ENCODE results near the gene PDGFA. TPM values are rescaled to one million over a fixed set of nuclear protein-coding genes. Genes with fewer than 3 reads are reported as not detected.

The PDGFA gene
- total RNA-seq, 4 donors from 2014 or later = 20.9 to 35.1 (median 33.6) TPM

- Histone ChIP-seq H3K27me3 (no peaks in the 10 kb centered on the region), H3K9me3 (no peaks in the 10 kb centered on the region), H3K4me1 (no peaks in the 10 kb centered on the region), H3K4me3 (no peak overlapping the region), H3K36me3 (no peaks in the 10 kb centered on the region), H3K27ac (no peak overlapping the region)
- intact Hi-C loops (cut with DNase I; ENCODE audit: low total_unique reads) = no loop called here
- TF ChIP-seq POLR2A (IDR thresholded peaks at IDR 0.05) = no peak
- TF ChIP-seq, protein P1, sequence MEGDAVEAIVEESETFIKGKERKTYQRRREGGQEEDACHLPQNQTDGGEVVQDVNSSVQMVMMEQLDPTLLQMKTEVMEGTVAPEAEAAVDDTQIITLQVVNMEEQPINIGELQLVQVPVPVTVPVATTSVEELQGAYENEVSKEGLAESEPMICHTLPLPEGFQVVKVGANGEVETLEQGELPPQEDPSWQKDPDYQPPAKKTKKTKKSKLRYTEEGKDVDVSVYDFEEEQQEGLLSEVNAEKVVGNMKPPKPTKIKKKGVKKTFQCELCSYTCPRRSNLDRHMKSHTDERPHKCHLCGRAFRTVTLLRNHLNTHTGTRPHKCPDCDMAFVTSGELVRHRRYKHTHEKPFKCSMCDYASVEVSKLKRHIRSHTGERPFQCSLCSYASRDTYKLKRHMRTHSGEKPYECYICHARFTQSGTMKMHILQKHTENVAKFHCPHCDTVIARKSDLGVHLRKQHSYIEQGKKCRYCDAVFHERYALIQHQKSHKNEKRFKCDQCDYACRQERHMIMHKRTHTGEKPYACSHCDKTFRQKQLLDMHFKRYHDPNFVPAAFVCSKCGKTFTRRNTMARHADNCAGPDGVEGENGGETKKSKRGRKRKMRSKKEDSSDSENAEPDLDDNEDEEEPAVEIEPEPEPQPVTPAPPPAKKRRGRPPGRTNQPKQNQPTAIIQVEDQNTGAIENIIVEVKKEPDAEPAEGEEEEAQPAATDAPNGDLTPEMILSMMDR (IDR thresholded peaks at IDR 0.05) = no peak
- DNase-seq = no peak
Measured at GRCh38 chr7:497346-497745, 22.3 kb downstream of the PDGFA start.

DNA sequence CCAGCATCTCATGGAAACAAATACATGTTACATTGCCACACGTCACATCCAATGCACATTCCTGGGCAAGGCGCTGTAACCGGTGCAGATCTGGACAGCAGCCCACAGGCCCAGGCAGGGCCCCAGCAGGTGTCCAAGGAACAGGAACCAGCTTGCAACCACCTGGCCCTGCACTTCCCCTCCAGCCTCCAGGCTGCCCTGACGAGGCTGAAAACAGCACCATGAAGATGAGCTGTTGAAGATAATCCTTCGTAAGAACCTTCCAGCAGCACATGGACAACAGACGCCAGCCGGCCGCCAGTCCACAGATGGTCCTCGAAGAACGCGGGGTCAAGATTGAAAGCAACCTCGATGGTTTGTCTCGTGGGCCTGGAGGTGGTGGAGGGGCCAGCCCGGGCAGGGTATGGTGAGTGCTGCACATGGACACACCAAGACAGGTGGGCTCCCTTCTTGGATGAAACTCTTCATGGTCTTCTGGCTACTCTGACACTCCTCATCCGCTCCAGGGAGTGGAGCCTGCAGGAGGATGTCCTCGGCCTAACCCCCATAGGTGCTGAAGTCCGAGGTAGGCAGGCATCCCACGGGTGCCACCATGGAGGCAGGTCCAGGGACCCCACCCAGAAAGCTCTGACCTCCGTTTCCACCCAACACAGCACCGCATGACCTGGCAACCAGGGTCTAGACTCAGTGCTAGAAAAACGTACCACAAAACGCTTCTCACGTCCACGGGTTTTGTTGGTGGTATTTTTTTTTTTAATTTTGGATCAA, 22.9 kb downstream of the PDGFA start:
- no peak for TF ChIP-seq POLR2A (IDR thresholded peaks at IDR 0.05)
- TF ChIP-seq, protein P1 (IDR thresholded peaks at IDR 0.05) = no peak
- DNase-seq = no peak
- Histone ChIP-seq H3K4me1 (no peaks in the 10 kb centered on the region), H3K27me3 (no peaks in the 10 kb centered on the region), H3K36me3 (no peaks in the 10 kb centered on the region), H3K9me3 (no peaks in the 10 kb centered on the region), H3K27ac (no peak overlapping the region), H3K4me3 (no peak overlapping the region)
- intact Hi-C loops (cut with DNase I; ENCODE audit: low total_unique reads) = no loop called here

DNA sequence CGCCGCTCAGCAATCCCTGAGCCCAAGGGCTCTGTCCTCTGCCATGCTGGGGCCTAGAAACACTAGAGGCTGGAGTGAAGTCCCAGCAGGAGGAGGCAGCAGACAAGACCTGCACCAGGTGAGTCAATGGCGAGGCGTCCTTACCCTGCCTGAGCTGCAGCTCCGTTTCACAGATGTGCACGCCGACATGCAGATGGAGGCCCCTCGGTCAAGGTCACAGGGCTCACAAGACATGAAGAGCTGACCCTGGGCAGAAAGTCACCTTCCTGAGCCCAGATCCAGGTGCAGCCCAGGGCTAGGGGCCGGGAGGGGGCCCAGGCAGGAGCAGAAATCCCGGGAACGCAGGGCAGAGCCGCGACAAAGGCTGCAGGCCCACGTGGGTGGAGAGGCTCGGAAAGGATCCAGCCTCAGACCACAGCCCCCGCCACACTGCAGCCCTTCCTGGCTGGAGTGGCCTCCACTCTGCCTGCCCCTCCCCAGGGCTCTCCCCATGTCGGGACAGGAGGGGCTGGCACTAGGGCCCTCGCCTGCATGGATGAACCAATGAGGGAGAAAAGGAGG, 23.8 kb downstream of the PDGFA start:
- no peak overlapping the region for H3K4me3 ChIP-seq
- DNase-seq = no peak
- no peaks in the 10 kb centered on the region for H3K27me3 ChIP-seq
- intact Hi-C loops (cut with DNase I; ENCODE audit: low total_unique reads) = no loop called here
- no peaks in the 10 kb centered on the region for H3K36me3 ChIP-seq
- H3K4me1 ChIP-seq = no peaks in the 10 kb centered on the region
- no peak for TF ChIP-seq POLR2A (IDR thresholded peaks at IDR 0.05)
- TF ChIP-seq, protein P1 (IDR thresholded peaks at IDR 0.05) = no peak
- no peaks in the 10 kb centered on the region for H3K9me3 ChIP-seq
- no peak overlapping the region for H3K27ac ChIP-seq

GRCh38 chr7:495326-495725, 24.3 kb downstream of the PDGFA start:
- TF ChIP-seq, protein P1 (IDR thresholded peaks at IDR 0.05) = no peak
- TF ChIP-seq POLR2A (IDR thresholded peaks at IDR 0.05) = no peak
- H3K36me3 ChIP-seq = no peaks in the 10 kb centered on the region
- H3K27me3 ChIP-seq = no peaks in the 10 kb centered on the region
- DNase-seq = no peak
- no peak overlapping the region for H3K27ac ChIP-seq
- no peaks in the 10 kb centered on the region for H3K4me1 ChIP-seq
- intact Hi-C loops (cut with DNase I; ENCODE audit: low total_unique reads) = no loop called here
- no peaks in the 10 kb centered on the region for H3K9me3 ChIP-seq
- no peak overlapping the region for H3K4me3 ChIP-seq

DNA sequence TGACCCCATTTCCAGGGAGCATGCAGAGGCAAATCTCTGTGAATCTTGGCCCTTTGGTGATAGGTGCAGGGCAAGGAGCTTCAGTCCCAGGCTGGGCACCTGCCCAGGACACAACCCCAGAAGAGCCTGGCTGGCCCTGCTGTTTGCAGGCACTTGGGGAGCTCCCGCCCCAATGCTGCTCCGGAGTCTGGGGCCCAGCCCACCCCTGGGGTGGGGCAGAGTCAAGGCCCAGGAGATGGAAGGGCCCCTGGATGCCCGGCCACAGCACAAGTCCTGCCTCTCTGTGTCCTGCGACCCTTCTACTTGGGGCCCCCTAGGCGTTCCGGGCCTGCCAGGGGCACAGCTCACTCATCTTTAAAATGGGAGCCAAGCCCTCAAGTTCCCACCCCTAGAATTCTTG, 24.7 kb downstream of the PDGFA start:
- Histone ChIP-seq H3K4me1 (no peaks in the 10 kb centered on the region), H3K4me3 (no peak overlapping the region), H3K9me3 (no peaks in the 10 kb centered on the region), H3K36me3 (no peaks in the 10 kb centered on the region), H3K27me3 (no peaks in the 10 kb centered on the region), H3K27ac (no peak overlapping the region)
- no peak for DNase-seq
- TF ChIP-seq POLR2A (IDR thresholded peaks at IDR 0.05) = no peak
- TF ChIP-seq, protein P1 (IDR thresholded peaks at IDR 0.05) = no peak
- intact Hi-C loops (cut with DNase I; ENCODE audit: low total_unique reads) = no loop called here
